ENCODE data around the gene HS3ST4. TPM values are rescaled to one million over a fixed set of nuclear protein-coding genes. Genes with fewer than 3 reads are reported as not detected.

The HS3ST4 gene
- total RNA-seq, 2 donors from 2014 or later, result 4.7 to 5.0 TPM

- no peaks in the 10 kb centered on the region for H3K36me3 Mint-ChIP-seq (ENCODE audit: low read depth)
- no peak overlapping the region for H3K27ac Mint-ChIP-seq
- peak; percentile 86 for DNase-seq
- H3K4me1 Mint-ChIP-seq, result peaks cover 14% of the 10 kb centered on the region
- Histone ChIP-seq H3K27ac (ENCODE audit: low read depth, low read length) (no peak overlapping the region), H3K9me3 (ENCODE audit: control insufficient read depth, low read length) (no peaks in the 10 kb centered on the region), H3K4me1 (ENCODE audit: control insufficient read depth, insufficient read depth, low read length) (peaks cover 4% of the 10 kb centered on the region), H3K4me3 (ENCODE audit: low read length) (no peak overlapping the region), H3K27me3 (ENCODE audit: control insufficient read depth, insufficient read depth, low read length, poor library complexity, severe bottlenecking) (no peaks in the 10 kb centered on the region), H3K36me3 (ENCODE audit: control insufficient read depth, insufficient read depth, low read length) (no peaks in the 10 kb centered on the region), H3K9ac (ENCODE audit: extremely low read depth, low read length, poor library complexity, severe bottlenecking) (no peak overlapping the region)
- no peak overlapping the region for H3K4me3 Mint-ChIP-seq
- TF ChIP-seq CTCF (conservative IDR thresholded peaks at IDR 0.05), result no peak
- 69 to 80% methylated on average over 5 of the region's 5 CpGs for WGBS, 2 experiments (ENCODE audit: insufficient coverage in 1 of 2, insufficient read length in 1 of 2)
- peaks cover 3% of the 10 kb centered on the region for H3K9me3 Mint-ChIP-seq
- H3K27me3 Mint-ChIP-seq (ENCODE audit: insufficient read depth), result peaks cover 18% of the 10 kb centered on the region
These were observed 466.5 kb downstream of the HS3ST4 start for GRCh38 chr16:26158142-26158759.

GRCh38 chr16:26161461-26162180 lies 469.9 kb downstream of the HS3ST4 start:
- no peak overlapping the region for H3K4me3 Mint-ChIP-seq
- H3K9me3 Mint-ChIP-seq, result peaks cover 7% of the 10 kb centered on the region
- no peak overlapping the region for H3K27ac Mint-ChIP-seq
- H3K4me3 ChIP-seq (ENCODE audit: low read length), result no peak overlapping the region
- H3K36me3 Mint-ChIP-seq (ENCODE audit: low read depth), result no peaks in the 10 kb centered on the region
- no peak overlapping the region for H3K27ac ChIP-seq (ENCODE audit: low read depth, low read length)
- peaks cover 12% of the 10 kb centered on the region for H3K4me1 Mint-ChIP-seq
- no peak for DNase-seq
- no peak for TF ChIP-seq CTCF (conservative IDR thresholded peaks at IDR 0.05)
- H3K4me1 ChIP-seq (ENCODE audit: control insufficient read depth, insufficient read depth, low read length), result peaks cover 4% of the 10 kb centered on the region
- WGBS, 2 experiments (ENCODE audit: insufficient coverage in 1 of 2, insufficient read length in 1 of 2), result 80 to 96% methylated on average over 4 to 7 of the region's 7 CpGs
- no peaks in the 10 kb centered on the region for H3K36me3 ChIP-seq (ENCODE audit: control insufficient read depth, insufficient read depth, low read length)
- no peak overlapping the region for H3K9ac ChIP-seq (ENCODE audit: extremely low read depth, low read length, poor library complexity, severe bottlenecking)
- H3K27me3 Mint-ChIP-seq (ENCODE audit: insufficient read depth), result peaks cover 15% of the 10 kb centered on the region
- no peaks in the 10 kb centered on the region for H3K9me3 ChIP-seq (ENCODE audit: control insufficient read depth, low read length)
- H3K27me3 ChIP-seq (ENCODE audit: control insufficient read depth, insufficient read depth, low read length, poor library complexity, severe bottlenecking), result no peaks in the 10 kb centered on the region

- H3K4me1 Mint-ChIP-seq, result no peaks in the 10 kb centered on the region
- DNase-seq, result no peak
- peaks cover 6% of the 10 kb centered on the region for H3K27me3 Mint-ChIP-seq (ENCODE audit: insufficient read depth)
- Histone ChIP-seq H3K27me3 (ENCODE audit: control insufficient read depth, insufficient read depth, low read length, poor library complexity, severe bottlenecking) (no peaks in the 10 kb centered on the region), H3K36me3 (ENCODE audit: control insufficient read depth, insufficient read depth, low read length) (no peaks in the 10 kb centered on the region), H3K9ac (ENCODE audit: extremely low read depth, low read length, poor library complexity, severe bottlenecking) (no peak overlapping the region), H3K27ac (ENCODE audit: low read depth, low read length) (no peak overlapping the region), H3K9me3 (ENCODE audit: control insufficient read depth, low read length) (no peaks in the 10 kb centered on the region), H3K4me3 (ENCODE audit: low read length) (no peak overlapping the region), H3K4me1 (ENCODE audit: control insufficient read depth, insufficient read depth, low read length) (no peaks in the 10 kb centered on the region)
- H3K27ac Mint-ChIP-seq, result no peak overlapping the region
- no peak for TF ChIP-seq CTCF (conservative IDR thresholded peaks at IDR 0.05)
- no peaks in the 10 kb centered on the region for H3K36me3 Mint-ChIP-seq (ENCODE audit: low read depth)
- WGBS, 2 experiments (ENCODE audit: insufficient coverage in 1 of 2, insufficient read length in 1 of 2), result 91 to 100% methylated on average over 1 to 3 of the region's 3 CpGs
- no peak overlapping the region for H3K4me3 Mint-ChIP-seq
- H3K9me3 Mint-ChIP-seq, result peaks cover 3% of the 10 kb centered on the region
These were observed 477.7 kb downstream of the HS3ST4 start for GRCh38 chr16:26169473-26169872.
